HEK293 (cell line): Measurements from ENCODE around the gene GRIP1.

Experiments used
- CTCF ChIA-PET: fragments of 350-600 bp; formaldehyde crosslinking; extraction: SDS; loops from one replicate; lab custom pipeline; 2021; ENCODE audit warnings: antibody characterized with exemption; lab: Yijun Ruan, JAX
- POLR2A ChIA-PET: fragments of 300-600 bp; formaldehyde crosslinking; extraction: SDS; loops from one replicate; lab custom pipeline; 2020; ENCODE audit warnings: antibody characterized with exemption, inconsistent platforms; lab: Yijun Ruan, JAX
- H3K27ac ChIP-seq: fragments of 200-500 bp; sonication (Bioruptor generic); 2 replicates; pipeline ENCODE4 v1.5.1; 2014; ENCODE audit warnings: low read depth, low read length, control low read depth, inconsistent platforms; ENCODE audit errors: extremely low read depth
- H3K36me3 ChIP-seq, 2 experiments: fragments of 200-500 bp in 1 of 2; sonication (Bioruptor generic) in 1 of 2; 1 replicate in 1 of 2; 2 replicates in 1 of 2; pipeline ENCODE4 v1.5.1; 2014 to 2017; ENCODE audit warnings: inconsistent platforms in 2 of 2, low read length in 2 of 2; ENCODE audit not compliant: control insufficient read depth in 2 of 2, insufficient read depth in 1 of 2
- H3K4me1 ChIP-seq: fragments of 200-500 bp; sonication (Bioruptor generic); 2 replicates; pipeline ENCODE4 v1.5.1; 2014; ENCODE audit warnings: mild to moderate bottlenecking, low read length, inconsistent platforms; ENCODE audit not compliant: control insufficient read depth, insufficient read depth
- H3K4me3 ChIP-seq: 2 replicates; pipeline ENCODE4 v1.5.1; 2011; ENCODE audit warnings: low read depth, mild to moderate bottlenecking, control low read depth, low read length, moderate library complexity
- H3K9me3 ChIP-seq: fragments of 200-500 bp; sonication (Bioruptor generic); 2 replicates; pipeline ENCODE4 v1.5.1; 2014; ENCODE audit warnings: low read depth, low read length, inconsistent platforms; ENCODE audit not compliant: control insufficient read depth, insufficient read depth
- GLIS2 ChIP-seq: fragments of 450-650 bp; formaldehyde crosslinking; IDR thresholded peaks from 2 replicates; pipeline ENCODE4 v1.5.1; 2016; ENCODE audit warnings: missing biosample characterization, missing genetic modification characterization
- PRDM10 ChIP-seq: fragments of 450-650 bp; formaldehyde crosslinking; IDR thresholded peaks from 2 replicates; pipeline ENCODE4 v1.5.1; 2016; ENCODE audit warnings: missing biosample characterization, missing genetic modification characterization
- PRDM6 ChIP-seq: fragments of 450-650 bp; formaldehyde crosslinking; IDR thresholded peaks from 2 replicates; pipeline ENCODE4 v1.5.1; 2017; ENCODE audit warnings: missing biosample characterization, missing genetic modification characterization
- SP7 ChIP-seq: fragments of 450-650 bp; formaldehyde crosslinking; IDR thresholded peaks from 2 replicates; pipeline ENCODE4 v1.5.1; 2016; ENCODE audit warnings: missing biosample characterization, missing genetic modification characterization
- TRIM28 ChIP-seq: IDR thresholded peaks from 2 replicates; pipeline ENCODE4 v1.6.1; 2011; ENCODE audit warnings: low read length, control low read depth, borderline replicate concordance
- ZBTB48 ChIP-seq: fragments of 450-650 bp; formaldehyde crosslinking; IDR thresholded peaks from 2 replicates; pipeline ENCODE4 v1.5.1; 2016; ENCODE audit warnings: missing biosample characterization, missing genetic modification characterization
- ZIC2 ChIP-seq: fragments of 450-650 bp; formaldehyde crosslinking; IDR thresholded peaks from 2 replicates; pipeline ENCODE4 v1.5.1; 2016; ENCODE audit warnings: missing biosample characterization, missing genetic modification characterization
- ZNF274 ChIP-seq, 2 experiments: fragments of 200-500 bp in 1 of 2; fragments of 450-650 bp in 1 of 2; sonication (Bioruptor generic) in 1 of 2; formaldehyde crosslinking in 1 of 2; IDR thresholded peaks; 2 replicates each; pipeline versions ENCODE4 v1.5.1 to v1.6.1; 2014 to 2016; ENCODE audit warnings: borderline replicate concordance in 1 of 2, inconsistent platforms in 1 of 2, low read length in 1 of 2, missing biosample characterization in 1 of 2, missing genetic modification characterization in 1 of 2
- ZNF341 ChIP-seq: fragments of 450-650 bp; formaldehyde crosslinking; IDR thresholded peaks from 2 replicates; pipeline ENCODE4; 2016; ENCODE audit warnings: low read depth, missing biosample characterization, missing genetic modification characterization
- ZNF398 ChIP-seq: fragments of 450-650 bp; formaldehyde crosslinking; IDR thresholded peaks from 2 replicates; pipeline ENCODE4 v1.5.1; 2017; ENCODE audit warnings: missing biosample characterization, missing genetic modification characterization
- ZNF521 ChIP-seq: fragments of 450-650 bp; formaldehyde crosslinking; IDR thresholded peaks from 2 replicates; pipeline ENCODE4 v1.5.1; 2017; ENCODE audit warnings: missing biosample characterization, mild to moderate bottlenecking, missing genetic modification characterization
- ZNF548 ChIP-seq: fragments of 450-650 bp; formaldehyde crosslinking; IDR thresholded peaks from 2 replicates; pipeline ENCODE4 v1.5.1; 2016; ENCODE audit warnings: missing biosample characterization, missing genetic modification characterization
- ZNF639 ChIP-seq: fragments of 450-650 bp; formaldehyde crosslinking; IDR thresholded peaks from 2 replicates; pipeline ENCODE4 v1.5.1; 2016; ENCODE audit warnings: missing biosample characterization, missing genetic modification characterization
- ZNF792 ChIP-seq: fragments of 450-650 bp; formaldehyde crosslinking; IDR thresholded peaks from 2 replicates; pipeline ENCODE4 v1.5.1; 2016; ENCODE audit warnings: missing biosample characterization, missing genetic modification characterization
- TF ChIP-seq, protein P1 (sequence below): fragments of 450-650 bp; formaldehyde crosslinking; IDR thresholded peaks from 2 replicates; pipeline ENCODE4 v1.5.1; 2016; ENCODE audit warnings: missing biosample characterization, missing genetic modification characterization
- TF ChIP-seq, protein P2 (sequence below): fragments of 450-650 bp; formaldehyde crosslinking; IDR thresholded peaks from 2 replicates; pipeline ENCODE4 v1.5.1; 2017; ENCODE audit warnings: missing biosample characterization, missing genetic modification characterization
- TF ChIP-seq, protein P3 (sequence below): fragments of 450-650 bp; formaldehyde crosslinking; IDR thresholded peaks from 2 replicates; pipeline ENCODE4 v1.5.1; 2016; ENCODE audit warnings: missing biosample characterization, missing genetic modification characterization
- TF ChIP-seq, protein P4 (sequence below): fragments of 450-650 bp; formaldehyde crosslinking; IDR thresholded peaks from 2 replicates; pipeline ENCODE4 v1.5.1; 2016; ENCODE audit warnings: missing biosample characterization, missing genetic modification characterization
- TF ChIP-seq, protein P5 (sequence below): fragments of 450-650 bp; IDR thresholded peaks from 2 replicates; pipeline ENCODE4 v1.5.1; 2018; ENCODE audit warnings: missing biosample characterization, missing genetic modification characterization

The GRIP1 gene

GRCh38 chr12:66584673-66585072 lies 94.2 kb downstream of the GRIP1 start:
- CTCF ChIA-PET, result interaction anchor here (0.9 kb wide), 1 partner anchor 104 kb away, joined by 3 read pairs; no protein-coding TSS in a partner anchor
- POLR2A ChIA-PET, result no interaction called here
- TF ChIP-seq ZNF274 (IDR thresholded peaks at IDR 0.05; ENCODE audit: low read length), result no peak
- TF ChIP-seq ZNF274 (tag by site-specific recombination; IDR thresholded peaks at IDR 0.05; ENCODE audit: borderline replicate concordance), result no peak
- TF ChIP-seq ZBTB48 (tag by site-specific recombination), result peak; percentile 41; the same call in 1 of the 2 replicates
- TF ChIP-seq, protein P1, sequence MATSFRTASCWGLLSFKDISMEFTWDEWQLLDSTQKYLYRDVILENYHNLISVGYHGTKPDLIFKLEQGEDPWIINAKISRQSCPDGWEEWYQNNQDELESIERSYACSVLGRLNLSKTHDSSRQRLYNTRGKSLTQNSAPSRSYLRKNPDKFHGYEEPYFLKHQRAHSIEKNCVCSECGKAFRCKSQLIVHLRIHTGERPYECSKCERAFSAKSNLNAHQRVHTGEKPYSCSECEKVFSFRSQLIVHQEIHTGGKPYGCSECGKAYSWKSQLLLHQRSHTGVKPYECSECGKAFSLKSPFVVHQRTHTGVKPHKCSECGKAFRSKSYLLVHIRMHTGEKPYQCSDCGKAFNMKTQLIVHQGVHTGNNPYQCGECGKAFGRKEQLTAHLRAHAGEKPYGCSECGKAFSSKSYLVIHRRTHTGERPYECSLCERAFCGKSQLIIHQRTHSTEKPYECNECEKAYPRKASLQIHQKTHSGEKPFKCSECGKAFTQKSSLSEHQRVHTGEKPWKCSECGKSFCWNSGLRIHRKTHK (tag by site-specific recombination), result peak; percentile 17; the same call in 1 of the 2 replicates
- no peak for TF ChIP-seq ZNF548 (tag by site-specific recombination)
- no peak for TF ChIP-seq TRIM28
- TF ChIP-seq, protein P2, sequence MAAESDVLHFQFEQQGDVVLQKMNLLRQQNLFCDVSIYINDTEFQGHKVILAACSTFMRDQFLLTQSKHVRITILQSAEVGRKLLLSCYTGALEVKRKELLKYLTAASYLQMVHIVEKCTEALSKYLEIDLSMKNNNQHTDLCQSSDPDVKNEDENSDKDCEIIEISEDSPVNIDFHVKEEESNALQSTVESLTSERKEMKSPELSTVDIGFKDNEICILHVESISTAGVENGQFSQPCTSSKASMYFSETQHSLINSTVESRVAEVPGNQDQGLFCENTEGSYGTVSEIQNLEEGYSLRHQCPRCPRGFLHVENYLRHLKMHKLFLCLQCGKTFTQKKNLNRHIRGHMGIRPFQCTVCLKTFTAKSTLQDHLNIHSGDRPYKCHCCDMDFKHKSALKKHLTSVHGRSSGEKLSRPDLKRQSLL (tag by site-specific recombination), result peak; percentile 44; the same call in 1 of the 2 replicates
- TF ChIP-seq PRDM6 (tag by site-specific recombination), result no peak
- peak; percentile 44; the same call in 1 of the 2 replicates for TF ChIP-seq SP7
- TF ChIP-seq ZNF398 (tag by site-specific recombination), result peak; percentile 86
- peak; percentile 76 for TF ChIP-seq ZIC2 (tag by site-specific recombination)
- TF ChIP-seq, protein P3, sequence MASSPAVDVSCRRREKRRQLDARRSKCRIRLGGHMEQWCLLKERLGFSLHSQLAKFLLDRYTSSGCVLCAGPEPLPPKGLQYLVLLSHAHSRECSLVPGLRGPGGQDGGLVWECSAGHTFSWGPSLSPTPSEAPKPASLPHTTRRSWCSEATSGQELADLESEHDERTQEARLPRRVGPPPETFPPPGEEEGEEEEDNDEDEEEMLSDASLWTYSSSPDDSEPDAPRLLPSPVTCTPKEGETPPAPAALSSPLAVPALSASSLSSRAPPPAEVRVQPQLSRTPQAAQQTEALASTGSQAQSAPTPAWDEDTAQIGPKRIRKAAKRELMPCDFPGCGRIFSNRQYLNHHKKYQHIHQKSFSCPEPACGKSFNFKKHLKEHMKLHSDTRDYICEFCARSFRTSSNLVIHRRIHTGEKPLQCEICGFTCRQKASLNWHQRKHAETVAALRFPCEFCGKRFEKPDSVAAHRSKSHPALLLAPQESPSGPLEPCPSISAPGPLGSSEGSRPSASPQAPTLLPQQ, result 0 out of 2 replicates have a peak, but pooled peaks have one; percentile 26
- peak; percentile 50; the same call in 1 of the 2 replicates for TF ChIP-seq PRDM10 (tag by site-specific recombination)
- no peak for TF ChIP-seq ZNF521
- TF ChIP-seq, protein P4, sequence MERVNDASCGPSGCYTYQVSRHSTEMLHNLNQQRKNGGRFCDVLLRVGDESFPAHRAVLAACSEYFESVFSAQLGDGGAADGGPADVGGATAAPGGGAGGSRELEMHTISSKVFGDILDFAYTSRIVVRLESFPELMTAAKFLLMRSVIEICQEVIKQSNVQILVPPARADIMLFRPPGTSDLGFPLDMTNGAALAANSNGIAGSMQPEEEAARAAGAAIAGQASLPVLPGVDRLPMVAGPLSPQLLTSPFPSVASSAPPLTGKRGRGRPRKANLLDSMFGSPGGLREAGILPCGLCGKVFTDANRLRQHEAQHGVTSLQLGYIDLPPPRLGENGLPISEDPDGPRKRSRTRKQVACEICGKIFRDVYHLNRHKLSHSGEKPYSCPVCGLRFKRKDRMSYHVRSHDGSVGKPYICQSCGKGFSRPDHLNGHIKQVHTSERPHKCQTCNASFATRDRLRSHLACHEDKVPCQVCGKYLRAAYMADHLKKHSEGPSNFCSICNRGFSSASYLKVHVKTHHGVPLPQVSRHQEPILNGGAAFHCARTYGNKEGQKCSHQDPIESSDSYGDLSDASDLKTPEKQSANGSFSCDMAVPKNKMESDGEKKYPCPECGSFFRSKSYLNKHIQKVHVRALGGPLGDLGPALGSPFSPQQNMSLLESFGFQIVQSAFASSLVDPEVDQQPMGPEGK (tag by site-specific recombination), result 0 out of 2 replicates have a peak, but pooled peaks have one; percentile 16
- no peak for TF ChIP-seq ZNF639
- no peak for TF ChIP-seq GLIS2
- TF ChIP-seq, protein P5, sequence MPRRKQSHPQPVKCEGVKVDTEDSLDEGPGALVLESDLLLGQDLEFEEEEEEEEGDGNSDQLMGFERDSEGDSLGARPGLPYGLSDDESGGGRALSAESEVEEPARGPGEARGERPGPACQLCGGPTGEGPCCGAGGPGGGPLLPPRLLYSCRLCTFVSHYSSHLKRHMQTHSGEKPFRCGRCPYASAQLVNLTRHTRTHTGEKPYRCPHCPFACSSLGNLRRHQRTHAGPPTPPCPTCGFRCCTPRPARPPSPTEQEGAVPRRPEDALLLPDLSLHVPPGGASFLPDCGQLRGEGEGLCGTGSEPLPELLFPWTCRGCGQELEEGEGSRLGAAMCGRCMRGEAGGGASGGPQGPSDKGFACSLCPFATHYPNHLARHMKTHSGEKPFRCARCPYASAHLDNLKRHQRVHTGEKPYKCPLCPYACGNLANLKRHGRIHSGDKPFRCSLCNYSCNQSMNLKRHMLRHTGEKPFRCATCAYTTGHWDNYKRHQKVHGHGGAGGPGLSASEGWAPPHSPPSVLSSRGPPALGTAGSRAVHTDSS, result no peak
- TF ChIP-seq ZNF341 (tag by site-specific recombination), result peak; percentile 45; the same call in 1 of the 2 replicates
- TF ChIP-seq ZNF792 (tag by site-specific recombination), result 0 out of 2 replicates have a peak, but pooled peaks have one; percentile 32

More at GRCh38 chr12:66584673-66585072, 94.2 kb downstream of the GRIP1 start:
- no peak overlapping the region for H3K4me3 ChIP-seq
- H3K36me3 ChIP-seq, result no peaks in the 10 kb centered on the region
- H3K9me3 ChIP-seq, result no peaks in the 10 kb centered on the region
- H3K27ac ChIP-seq, result no peak overlapping the region
- H3K4me1 ChIP-seq, result no peaks in the 10 kb centered on the region
